GM10248 (cell line): Measurements from ENCODE around the gene CTDSPL.

ENCODE experiments used
- CTCF ChIA-PET: fragments of 300-600 bp; sonication (Branson Sonifier 250); formaldehyde crosslinking; extraction: SDS; loops from one replicate; lab custom pipeline; 2021; ENCODE audit warnings: antibody characterized with exemption; lab: Yijun Ruan, JAX
- POLR2A ChIA-PET: fragments of 350-650 bp; sonication (Branson Sonifier 250); formaldehyde crosslinking; extraction: SDS; loops from one replicate; lab custom pipeline; 2020; ENCODE audit warnings: antibody characterized with exemption; lab: Yijun Ruan, JAX
- DNase-seq: peaks from one replicate; pipeline ENCODE4 v3.0.0; 2012; ENCODE audit errors: extremely low spot score
- TF ChIP-seq, protein P1 (sequence below): IDR thresholded peaks from 2 replicates; pipeline ENCODE4 v1.5.1; 2012; ENCODE audit warnings: mild to moderate bottlenecking, low read depth; ENCODE audit errors: extremely low read depth, missing control alignments, control extremely low read depth

CTDSPL gene

DNA sequence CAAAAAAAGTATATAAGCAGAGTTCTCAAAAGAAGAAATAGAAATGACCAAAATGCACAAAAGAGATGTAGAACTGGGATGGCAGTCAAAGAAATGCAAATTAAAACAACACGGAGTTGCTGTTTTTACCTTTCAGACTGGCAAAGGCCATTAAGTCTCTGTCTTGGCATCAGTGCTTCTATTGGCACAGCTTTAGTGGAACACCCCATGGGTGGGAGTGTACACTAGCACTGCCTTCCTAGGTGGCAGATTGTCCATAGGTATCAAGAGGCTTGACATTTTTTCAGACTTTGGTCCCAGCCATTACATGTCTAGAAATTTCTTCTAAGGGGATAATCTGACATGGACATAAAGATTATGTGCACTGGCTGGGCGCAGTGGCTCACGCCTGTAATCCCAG lies 70.8 kb downstream of the CTDSPL start:
- ChIA-PET CTCF (interaction anchor here (1.9 kb wide), 1 partner anchor 35 kb away, joined by 6 read pairs; no protein-coding TSS in a partner anchor), POLR2A (no interaction called here)
- TF ChIP-seq, protein P1, sequence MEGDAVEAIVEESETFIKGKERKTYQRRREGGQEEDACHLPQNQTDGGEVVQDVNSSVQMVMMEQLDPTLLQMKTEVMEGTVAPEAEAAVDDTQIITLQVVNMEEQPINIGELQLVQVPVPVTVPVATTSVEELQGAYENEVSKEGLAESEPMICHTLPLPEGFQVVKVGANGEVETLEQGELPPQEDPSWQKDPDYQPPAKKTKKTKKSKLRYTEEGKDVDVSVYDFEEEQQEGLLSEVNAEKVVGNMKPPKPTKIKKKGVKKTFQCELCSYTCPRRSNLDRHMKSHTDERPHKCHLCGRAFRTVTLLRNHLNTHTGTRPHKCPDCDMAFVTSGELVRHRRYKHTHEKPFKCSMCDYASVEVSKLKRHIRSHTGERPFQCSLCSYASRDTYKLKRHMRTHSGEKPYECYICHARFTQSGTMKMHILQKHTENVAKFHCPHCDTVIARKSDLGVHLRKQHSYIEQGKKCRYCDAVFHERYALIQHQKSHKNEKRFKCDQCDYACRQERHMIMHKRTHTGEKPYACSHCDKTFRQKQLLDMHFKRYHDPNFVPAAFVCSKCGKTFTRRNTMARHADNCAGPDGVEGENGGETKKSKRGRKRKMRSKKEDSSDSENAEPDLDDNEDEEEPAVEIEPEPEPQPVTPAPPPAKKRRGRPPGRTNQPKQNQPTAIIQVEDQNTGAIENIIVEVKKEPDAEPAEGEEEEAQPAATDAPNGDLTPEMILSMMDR = no peak
- DNase-seq = no peak

DNA sequence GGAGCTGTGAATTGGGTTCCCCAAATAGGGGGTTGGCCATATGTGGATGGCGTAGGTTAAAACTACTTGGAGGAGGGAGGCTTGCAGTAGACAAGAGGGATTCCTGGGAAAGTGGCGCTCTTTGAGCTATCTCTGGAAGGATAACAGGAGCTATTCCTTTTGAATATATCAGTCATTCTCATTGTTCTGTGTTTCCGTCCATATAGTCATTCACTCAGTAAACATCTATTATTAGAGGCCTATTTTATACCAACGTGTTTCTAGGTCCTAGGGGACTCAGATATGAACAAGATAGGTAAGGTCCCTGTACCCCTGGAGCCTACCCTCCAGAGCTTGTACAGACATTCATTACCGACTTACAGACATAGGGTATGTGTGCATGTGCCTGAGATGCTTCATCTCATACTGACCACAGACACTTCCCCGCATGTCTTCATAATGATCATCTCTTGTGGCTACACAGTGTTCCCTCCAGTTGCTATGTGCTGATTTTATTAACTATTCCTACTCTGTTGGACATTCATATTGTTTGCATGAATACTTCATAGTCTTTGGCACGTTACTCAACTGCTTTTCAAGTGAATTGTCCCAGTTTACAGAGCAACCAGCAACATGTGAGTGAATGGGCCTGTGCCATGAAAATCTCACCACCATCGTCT lies 73.1 kb downstream of the CTDSPL start:
- no peak for DNase-seq
- TF ChIP-seq, protein P1 = no peak
- ChIA-PET CTCF (interaction anchor here (0.9 to 2.5 kb wide), 5 partner anchors 11 to 79 kb away, joined by 3 to 14 read pairs (median 4); no protein-coding TSS in a partner anchor), POLR2A (no interaction called here)

DNA sequence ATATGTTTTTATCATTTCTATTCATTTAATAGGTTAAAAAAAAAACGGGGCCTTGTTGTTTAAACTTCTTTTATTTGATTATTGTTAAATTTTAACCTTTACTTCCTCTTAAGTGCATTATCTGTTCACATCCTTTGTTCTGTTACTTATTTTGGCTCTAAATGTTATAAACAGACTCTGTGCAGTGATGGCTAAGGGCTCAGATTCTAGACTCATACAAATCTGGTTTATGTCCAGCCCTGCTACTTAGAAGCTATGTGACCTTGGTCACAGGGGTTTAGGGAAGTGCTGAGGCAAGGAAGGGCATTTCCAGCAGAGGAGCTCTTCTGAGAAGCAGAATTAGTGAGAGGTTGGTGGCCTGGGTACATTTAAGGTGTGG lies 73.6 kb downstream of the CTDSPL start:
- ChIA-PET POLR2A (no interaction called here), CTCF (interaction anchor here (0.9 to 2.5 kb wide), 4 partner anchors 10 to 80 kb away, joined by 3 to 14 read pairs (median 5); no protein-coding TSS in a partner anchor)
- DNase-seq = no peak
- TF ChIP-seq, protein P1 = no peak

DNA sequence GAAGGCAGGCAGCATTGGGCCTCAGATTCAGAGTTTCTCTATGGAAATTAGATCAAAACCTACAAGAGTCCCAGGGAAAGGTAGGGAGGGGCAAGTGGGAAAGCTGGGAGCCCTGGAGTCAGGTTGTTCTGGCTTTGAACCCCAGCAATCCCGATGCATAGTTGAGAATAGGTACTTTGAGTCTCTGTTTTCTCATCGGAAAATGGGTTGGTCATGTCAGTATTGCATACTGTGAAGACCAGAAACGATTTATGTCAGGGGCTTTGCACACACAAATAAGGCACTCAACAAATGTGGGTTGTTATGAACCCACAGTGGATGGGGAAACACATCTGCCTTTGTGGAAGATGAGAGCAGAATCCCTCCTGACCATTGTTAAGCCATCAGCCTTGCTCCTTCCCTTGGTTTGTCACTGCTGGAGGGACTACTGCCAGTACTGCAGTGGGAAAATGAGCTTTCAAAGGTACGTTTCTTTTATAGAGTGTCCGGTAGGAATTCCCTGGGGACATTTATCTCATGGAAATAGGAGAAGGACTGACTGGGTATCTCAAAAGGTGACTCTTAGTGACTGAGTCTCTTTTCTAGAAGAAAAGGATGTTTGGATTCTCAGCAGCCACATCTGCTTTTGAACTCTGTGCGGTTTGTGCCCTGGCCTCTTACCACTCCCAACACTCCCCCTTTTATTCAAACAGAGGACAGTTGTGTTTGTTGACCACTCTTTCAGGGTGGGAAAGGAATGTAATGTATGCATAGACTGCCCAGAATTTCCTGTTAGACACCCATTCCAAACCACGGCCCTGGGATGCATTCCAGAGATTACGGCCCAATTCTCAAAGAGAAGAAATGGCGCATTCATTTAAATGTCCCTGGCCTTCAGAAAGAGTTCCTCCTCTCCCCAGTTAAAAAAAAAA lies 74.3 kb downstream of the CTDSPL start:
- CTCF ChIA-PET = interaction anchor here (0.9 to 2.5 kb wide), 3 partner anchors 10 to 81 kb away, joined by 3 to 7 read pairs (median 4); no protein-coding TSS in a partner anchor
- TF ChIP-seq, protein P1 = no peak
- no peak for DNase-seq
- POLR2A ChIA-PET = no interaction called here

DNA sequence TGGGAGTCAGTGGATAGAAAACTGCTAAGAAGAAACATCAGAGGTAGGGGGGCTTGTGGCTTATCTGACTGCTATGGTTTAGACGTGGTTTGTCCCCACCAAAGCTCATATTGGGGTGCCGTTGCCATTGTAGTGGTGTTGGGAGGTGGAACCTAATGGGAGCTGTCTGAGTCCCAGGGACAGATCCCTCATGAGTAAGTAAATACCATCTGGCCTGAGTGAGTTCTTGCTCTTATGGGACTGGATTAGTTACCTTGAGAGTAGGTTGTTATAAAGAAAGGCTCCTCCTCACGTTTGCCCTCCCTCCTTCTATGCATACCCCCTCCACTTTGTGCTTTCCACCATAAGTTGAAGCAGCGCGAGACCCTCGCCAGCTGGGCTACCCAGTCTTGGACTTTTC lies 75.5 kb downstream of the CTDSPL start:
- TF ChIP-seq, protein P1 = no peak
- POLR2A ChIA-PET = no interaction called here
- CTCF ChIA-PET = interaction anchor here (1.2 kb wide), 1 partner anchor 13 kb away, joined by 4 read pairs; no protein-coding TSS in a partner anchor
- no peak for DNase-seq

DNA sequence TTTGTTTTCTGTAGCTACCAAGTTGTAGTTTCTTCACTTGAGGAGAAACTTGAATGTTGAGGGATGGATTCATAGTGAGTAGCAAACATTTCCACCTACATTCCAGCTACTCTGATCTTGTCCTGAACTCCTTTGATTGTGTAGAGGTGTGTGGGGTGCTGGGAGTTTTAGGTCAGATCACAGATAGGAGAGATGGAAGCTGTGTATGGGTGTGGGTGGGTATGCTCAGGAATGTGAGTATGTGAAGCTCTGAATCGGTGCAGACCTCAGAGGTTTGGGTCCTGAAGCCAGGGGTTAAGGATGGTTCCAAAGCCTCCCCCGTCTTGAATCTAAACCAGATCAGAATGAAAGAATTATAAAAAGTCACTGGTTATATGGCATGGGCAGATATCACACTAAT lies 76.3 kb downstream of the CTDSPL start:
- CTCF ChIA-PET = no interaction called here

More for the DNA sequence above, 76.3 kb downstream of the CTDSPL start:
- no peak for DNase-seq
- POLR2A ChIA-PET = no interaction called here
- TF ChIP-seq, protein P1 = no peak
